K562 (cell line): ENCODE data around the gene CNNM4. TPM values are rescaled to one million over a fixed set of nuclear protein-coding genes. Genes with fewer than 3 reads are reported as not detected.
A peak's percentile ranks its signal among the peaks of the same experiment; 100 is the strongest.

ENCODE experiments used
- ATAC-seq: fragments of 200-7000 bp; cut with Tn5 transposase; 3 replicates; pipeline ENCODE4 v1.9.1; 2020; ENCODE audit warnings: moderate library complexity
- BruUV-seq: library from RNA; stranded (reverse); fragments of 400-500 nt; replicated peaks from 2 replicates; lab custom pipeline; 2021; lab: Mats Ljungman, UMichigan
- CTCF ChIA-PET: fragments of 300-600 bp; formaldehyde crosslinking; extraction: SDS; loops from one replicate; lab custom pipeline; 2021; ENCODE audit warnings: low intra/inter-chr PET ratio; lab: Yijun Ruan, JAX
- POLR2A ChIA-PET: fragments of 300-600, 350-650 bp; sonication (Branson Sonifier 250); formaldehyde crosslinking; extraction: SDS; loops from one replicate; lab custom pipeline; 2021; ENCODE audit warnings: antibody characterized with exemption, inconsistent platforms; lab: Yijun Ruan, JAX
- DNase-seq, 4 experiments: peaks; one replicate each; pipeline versions ENCODE4 v3.0.0 to v3.0.0-alpha.2; 2011 to 2018; ENCODE audit warnings: low spot score in 3 of 4, mixed read lengths in 3 of 4; ENCODE audit errors: extremely low read depth in 1 of 4
- FAIRE-seq: peaks from 2 replicates; lab custom pipeline; 2011; peaks lifted over from hg19 to GRCh38; lab: Jason Lieb, UNC
- H2AFZ ChIP-seq: 2 replicates; pipeline ENCODE4 v1.6.0; 2011; ENCODE audit warnings: low read depth, low read length, control low read depth, inconsistent platforms
- H3K27ac ChIP-seq: fragments of 200-600 bp; 3 replicates; pipeline ENCODE4 v1.8.0; 2011; ENCODE audit warnings: low read depth, mild to moderate bottlenecking, control low read depth, inconsistent platforms, low read length, moderate library complexity, mixed read lengths; ENCODE audit errors: extremely low read depth
- H3K27me3 ChIP-seq, 2 experiments: fragments of 300-600 bp in 1 of 2; 2 replicates in 1 of 2; 3 replicates in 1 of 2; pipeline versions ENCODE4 v1.6.0 to v1.8.0; 2011; ENCODE audit warnings: inconsistent platforms in 2 of 2, low read length in 2 of 2, mild to moderate bottlenecking in 1 of 2, mixed read lengths in 1 of 2, moderate library complexity in 1 of 2; ENCODE audit not compliant: control insufficient read depth in 2 of 2, insufficient read depth in 2 of 2
- H3K36me3 ChIP-seq: fragments of 300-600 bp; 3 replicates; pipeline ENCODE4 v1.8.0; 2011; ENCODE audit warnings: mild to moderate bottlenecking, low read length, inconsistent platforms; ENCODE audit not compliant: control insufficient read depth, insufficient read depth
- H3K4me1 ChIP-seq, 2 experiments: fragments of 200-600 bp in 1 of 2; replicated peaks in 1 of 2; 2 replicates in 1 of 2; 3 replicates in 1 of 2; pipeline versions ENCODE4 v1.5.1 to v1.8.0; 2011; ENCODE audit warnings: inconsistent platforms in 2 of 2, low read length in 2 of 2, mild to moderate bottlenecking in 1 of 2, mixed read lengths in 1 of 2, moderate library complexity in 1 of 2; ENCODE audit not compliant: control insufficient read depth in 2 of 2, insufficient read depth in 2 of 2
- H3K4me2 ChIP-seq: 2 replicates; pipeline ENCODE4 v1.6.1; 2011; ENCODE audit warnings: low read length, control low read depth, inconsistent platforms, mixed read lengths; ENCODE audit not compliant: insufficient read depth
- H3K4me3 ChIP-seq: fragments of 200-600 bp; sonication (generic), shearing (Covaris generic); 2 replicates; pipeline ENCODE4 v1.5.1; 2016; ENCODE audit warnings: control low read depth, inconsistent platforms
- H3K79me2 ChIP-seq: fragments of 200-600 bp; 3 replicates; pipeline ENCODE4 v1.8.0; 2011; ENCODE audit warnings: low read length, inconsistent platforms; ENCODE audit not compliant: control insufficient read depth, insufficient read depth
- H3K9ac ChIP-seq, 2 experiments: 2 replicates each; pipeline versions ENCODE4 v1.6.0 to v1.6.1; 2011; ENCODE audit warnings: low read depth in 2 of 2, low read length in 2 of 2, control low read depth in 1 of 2, inconsistent platforms in 1 of 2, mild to moderate bottlenecking in 1 of 2, mixed read lengths in 1 of 2; ENCODE audit not compliant: insufficient read depth in 1 of 2
- H3K9me1 ChIP-seq: one replicate; pipeline ENCODE4 v1.6.0; 2011; ENCODE audit warnings: inconsistent platforms, mild to moderate bottlenecking, low read length, moderate library complexity; ENCODE audit not compliant: control insufficient read depth, insufficient read depth
- H3K9me3 ChIP-seq: replicated peaks from 2 replicates; pipeline ENCODE4 v1.5.1; 2011; ENCODE audit warnings: low read depth, low read length, inconsistent platforms; ENCODE audit not compliant: control insufficient read depth, insufficient read depth
- H4K20me1 ChIP-seq: replicated peaks from 2 replicates; pipeline ENCODE4 v1.6.1; 2011; ENCODE audit warnings: low read length, inconsistent platforms, mixed read lengths; ENCODE audit not compliant: control insufficient read depth, insufficient read depth
- CREM ChIP-seq: IDR thresholded peaks from 2 replicates; pipeline ENCODE4 v1.6.1; 2014; ENCODE audit warnings: antibody characterized with exemption, low read depth
- GATAD2A ChIP-seq: fragments of 450-650 bp; IDR thresholded peaks from 2 replicates; pipeline ENCODE4 v1.6.1; 2017
- KLF10 ChIP-seq: fragments of 250-450 bp; sonication (Bioruptor Pico); IDR thresholded peaks from 2 replicates; pipeline ENCODE4 v1.6.1; 2021; ENCODE audit warnings: matching md5 sums
- POLR2B ChIP-seq: fragments of 450-650 bp; IDR thresholded peaks from 2 replicates; pipeline ENCODE4 v1.6.1; 2018; ENCODE audit warnings: low read depth; ENCODE audit not compliant: partially characterized antibody
- SP1 ChIP-seq: sonication (generic); formaldehyde crosslinking; IDR thresholded peaks from 2 replicates; pipeline ENCODE4 v1.8.1; 2022; ENCODE audit warnings: mild to moderate bottlenecking, missing genetic modification reagents
- TAF9B ChIP-seq: fragments of 450-650 bp; IDR thresholded peaks from 2 replicates; pipeline ENCODE4 v1.6.1; 2018; ENCODE audit warnings: mild to moderate bottlenecking; ENCODE audit not compliant: partially characterized antibody
- TEAD2 ChIP-seq: fragments of 450-650 bp; IDR thresholded peaks from 2 replicates; pipeline ENCODE4 v1.6.1; 2016; ENCODE audit warnings: missing genetic modification characterization, control low read depth, missing compliant biosample characterization
- TRIM28 ChIP-seq: fragments of 450-650 bp; IDR thresholded peaks from 2 replicates; pipeline ENCODE4 v1.6.1; 2017
- XRCC5 ChIP-seq: fragments of 200-400 bp; formaldehyde crosslinking; IDR thresholded peaks from 2 replicates; pipeline ENCODE4 v1.6.1; 2017; ENCODE audit warnings: low read depth, mild to moderate bottlenecking, low read length
- ZNF140 ChIP-seq: fragments of 250-450 bp; sonication (Bioruptor Pico); IDR thresholded peaks from 2 replicates; pipeline ENCODE4 v1.8.0; 2021; ENCODE audit warnings: moderate library complexity, mild to moderate bottlenecking, inconsistent platforms
- ZNF212 ChIP-seq: fragments of 450-650 bp; formaldehyde crosslinking; IDR thresholded peaks from 2 replicates; pipeline ENCODE4 v1.4.0; 2020; ENCODE audit warnings: mild to moderate bottlenecking
- ZNF584 ChIP-seq: fragments of 200-800 bp; sonication (Bioruptor generic); IDR thresholded peaks from 2 replicates; pipeline ENCODE4 v1.6.1; 2016; ENCODE audit warnings: low read depth, mild to moderate bottlenecking, missing genetic modification characterization, missing compliant biosample characterization
- ZNF785 ChIP-seq: fragments of 250-450 bp; sonication (Bioruptor Pico); IDR thresholded peaks from 2 replicates; pipeline ENCODE4 v1.4.0; 2020; ENCODE audit warnings: mild to moderate bottlenecking
- WGBS: fragments of 100-300 bp; shearing (Covaris generic); methylation state at CpG from one replicate; pipeline ENCODE4 v1.1.6; 2016; ENCODE audit warnings: low coverage, mixed read lengths; ENCODE audit not compliant: insufficient coverage; ENCODE audit errors: missing lambda C conversion rate; 5-methylcytosine and 5-hydroxymethylcytosine counted together
- in situ Hi-C: fragments of 300-500 bp; cut with MboI; formaldehyde crosslinking; loops from 4 replicates; pipeline ENCODE4 v1.15.0; 2018; ENCODE audit warnings: inconsistent platforms, mixed read lengths
- intact Hi-C: fragments of 100-400 bp; cut with micrococcal nuclease; formaldehyde crosslinking; loops from 2 replicates; pipeline ENCODE4 v1.14.2; 2022
- polyA plus RNA-seq, 8 experiments: library from polyadenylated mRNA; depleted of rRNA in 4 of 8; stranded (reverse) in 5 of 8; unstranded in 3 of 8; fragments of >200 nt; fragmentation: Nextera tagmentation in 2 of 8; fragmentation: Illumina TruSeq in 1 of 8; extraction: Ambion mirVana in 2 of 8; extraction: Trizol in 1 of 8; gene quantifications; 2 replicates each; pipeline versions ENCODE4 v1.2.1 to v1.2.3, GENCODE V29; 2011 to 2014; ENCODE audit warnings: inconsistent platforms in 1 of 8, missing spikeins in 1 of 8
- total RNA-seq, 7 experiments: library from RNA; depleted of rRNA in 6 of 7; stranded (reverse); fragments of >200 nt in 6 of 7; fragmentation: Illumina TruSeq in 2 of 7; extraction: Trizol in 2 of 7; gene quantifications; 2 replicates each; pipeline versions ENCODE4 v1.2.1 to v1.2.3, GENCODE V29; 2011 to 2021; ENCODE audit warnings: low replicate concordance in 1 of 7
- TF ChIP-seq, protein P1 (sequence below): IDR thresholded peaks from 2 replicates; pipeline ENCODE4 v1.6.1; 2012; ENCODE audit warnings: low read depth, low read length, improper control_type of control experiment, borderline replicate concordance
- TF ChIP-seq, protein P2 (sequence below): fragments of 250-450 bp; sonication (Bioruptor Pico); IDR thresholded peaks from 2 replicates; pipeline ENCODE4 v1.8.0; 2022; ENCODE audit warnings: inconsistent platforms

CNNM4 gene
- total and polyA plus RNA-seq, 9 of the 15 experiments (the other 6 are each of a cell fraction or from before 2014, with no cell fraction given), result 0.96 to 6.3 (median 2.8) TPM

- TF ChIP-seq, protein P1, sequence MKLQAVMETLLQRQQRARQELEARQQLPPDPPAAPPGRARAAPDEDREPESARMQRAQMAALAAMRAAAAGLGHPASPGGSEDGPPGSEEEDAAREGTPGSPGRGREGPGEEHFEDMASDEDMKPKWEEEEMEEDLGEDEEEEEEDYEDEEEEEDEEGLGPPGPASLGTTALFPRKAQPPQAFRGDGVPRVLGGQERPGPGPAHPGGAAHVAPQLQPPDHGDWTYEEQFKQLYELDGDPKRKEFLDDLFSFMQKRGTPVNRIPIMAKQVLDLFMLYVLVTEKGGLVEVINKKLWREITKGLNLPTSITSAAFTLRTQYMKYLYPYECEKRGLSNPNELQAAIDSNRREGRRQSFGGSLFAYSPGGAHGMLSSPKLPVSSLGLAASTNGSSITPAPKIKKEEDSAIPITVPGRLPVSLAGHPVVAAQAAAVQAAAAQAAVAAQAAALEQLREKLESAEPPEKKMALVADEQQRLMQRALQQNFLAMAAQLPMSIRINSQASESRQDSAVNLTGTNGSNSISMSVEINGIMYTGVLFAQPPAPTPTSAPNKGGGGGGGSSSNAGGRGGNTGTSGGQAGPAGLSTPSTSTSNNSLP, result no peak
- TF ChIP-seq GATAD2A (0 out of 2 replicates have a peak, but pooled peaks have one; percentile 31), POLR2B (peak; percentile 69), SP1 (CRISPR knock-in tag) (0 out of 2 replicates have a peak, but pooled peaks have one; percentile 52)
- TF ChIP-seq, protein P2, sequence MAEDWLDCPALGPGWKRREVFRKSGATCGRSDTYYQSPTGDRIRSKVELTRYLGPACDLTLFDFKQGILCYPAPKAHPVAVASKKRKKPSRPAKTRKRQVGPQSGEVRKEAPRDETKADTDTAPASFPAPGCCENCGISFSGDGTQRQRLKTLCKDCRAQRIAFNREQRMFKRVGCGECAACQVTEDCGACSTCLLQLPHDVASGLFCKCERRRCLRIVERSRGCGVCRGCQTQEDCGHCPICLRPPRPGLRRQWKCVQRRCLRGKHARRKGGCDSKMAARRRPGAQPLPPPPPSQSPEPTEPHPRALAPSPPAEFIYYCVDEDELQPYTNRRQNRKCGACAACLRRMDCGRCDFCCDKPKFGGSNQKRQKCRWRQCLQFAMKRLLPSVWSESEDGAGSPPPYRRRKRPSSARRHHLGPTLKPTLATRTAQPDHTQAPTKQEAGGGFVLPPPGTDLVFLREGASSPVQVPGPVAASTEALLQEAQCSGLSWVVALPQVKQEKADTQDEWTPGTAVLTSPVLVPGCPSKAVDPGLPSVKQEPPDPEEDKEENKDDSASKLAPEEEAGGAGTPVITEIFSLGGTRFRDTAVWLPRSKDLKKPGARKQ, result 0 out of 2 replicates have a peak, but pooled peaks have one; percentile 61
Observed at GRCh38 chr2:96859099-96859649, 98.5 kb downstream of the CNNM4 start (continued).

DNA sequence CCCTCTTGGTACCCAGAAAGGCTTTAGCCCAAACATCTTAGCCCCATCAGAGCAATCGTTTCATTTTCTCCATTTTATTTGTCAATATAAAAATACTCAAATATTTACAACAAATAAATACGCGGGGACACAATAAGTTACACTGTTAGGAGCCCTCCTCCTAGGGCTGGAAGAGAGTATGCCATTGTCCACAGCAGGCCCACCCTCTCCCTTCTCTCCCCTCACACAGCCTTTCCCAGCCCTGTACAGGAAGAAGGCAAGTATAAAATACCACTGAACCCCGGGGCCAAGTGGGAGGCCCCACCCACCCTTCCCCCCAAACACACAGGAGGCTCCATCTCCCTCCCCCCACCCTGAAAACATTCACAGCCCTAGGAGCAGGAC, 99.0 kb downstream of the CNNM4 start:
- no peak overlapping the region for H2AFZ ChIP-seq
- H3K9me3 ChIP-seq, result no peaks in the 10 kb centered on the region
- peaks cover 38% of the 10 kb centered on the region for H3K79me2 ChIP-seq
- H3K4me2 ChIP-seq, result peak overlapping the region; percentile 62; the same call in 1 of the 2 replicates
- peak overlapping the region in 1 of 2 experiments; percentile 92; a peak in 2 of 4 replicates for H3K9ac ChIP-seq
- peaks cover 24 to 61% of the 10 kb centered on the region in 2 experiments for H3K4me1 ChIP-seq
- FAIRE-seq, result no peak
- no peak for ATAC-seq
- no TSS peak for BruUV-seq
- ChIA-PET CTCF (interaction anchor here (2.2 to 3.8 kb wide), 3 partner anchors 92 to 252 kb away, joined by 16 to 41 read pairs (median 37); no protein-coding TSS in a partner anchor), POLR2A (interaction anchor here (0.6 to 6.8 kb wide), 4 partner anchors 13 to 97 kb away, joined by 3 to 67 read pairs (median 4); partner anchors contain the start of gene SEMA4C)
- no peaks in the 10 kb centered on the region for H3K27me3 ChIP-seq
- H3K27ac ChIP-seq, result peak overlapping the region; percentile 58; the same call in 2 of the 3 replicates
- H3K9me1 ChIP-seq, result peaks cover 3% of the 10 kb centered on the region
- H4K20me1 ChIP-seq, result no peaks in the 10 kb centered on the region
- peaks cover 49% of the 10 kb centered on the region for H3K36me3 ChIP-seq
- 73% methylated on average over 3 of the region's 4 CpGs for WGBS
- intact Hi-C loops, result loop anchor here (2.0 to 5.0 kb wide), 2 partner anchors 13 to 253 kb away; partner anchors contain the start of gene ANKRD36
- in situ Hi-C loops, result loop anchor here (5.0 to 25.0 kb wide), 2 partner anchors 93 to 253 kb away; partner anchors contain the start of gene ANKRD36
- no peak overlapping the region for H3K4me3 ChIP-seq
- DNase-seq, result no peak
- TF ChIP-seq TAF9B (no peak), KLF10 (CRISPR knock-in tag) (no peak), TEAD2 (tag) (no peak), ZNF140 (CRISPR knock-in tag) (no peak), TRIM28 (no peak), GATAD2A (no peak), ZNF785 (CRISPR knock-in tag) (no peak), ZNF212 (CRISPR knock-in tag) (no peak), ZNF584 (no peak), CREM (no peak), XRCC5 (no peak)
- TF ChIP-seq, protein P1, result no peak
